OCI-LY7 (cell line): ENCODE results near the gene IL1RAPL1. TPM values are rescaled to one million over a fixed set of nuclear protein-coding genes. Genes with fewer than 3 reads are reported as not detected.

ENCODE experiments used
- BruUV-seq: library from RNA; stranded (reverse); fragments of 400-500 nt; replicated peaks from 2 replicates; lab custom pipeline; 2021; lab: Mats Ljungman, UMichigan
- CTCF ChIA-PET: fragments of 300-600 bp; sonication (Branson Sonifier 250); formaldehyde crosslinking; loops from one replicate; lab custom pipeline; 2022; ENCODE audit warnings: antibody characterized with exemption; ENCODE audit not compliant: unreplicated experiment; lab: Charles Lee
- POLR2A ChIA-PET: fragments of 300-600 bp; sonication (Branson Sonifier 250); formaldehyde crosslinking; loops from one replicate; lab custom pipeline; 2022; ENCODE audit warnings: antibody characterized with exemption; lab: Charles Lee
- DNase-seq: peaks from one replicate; pipeline ENCODE4 v3.0.0-alpha.2; 2015; ENCODE audit warnings: low spot score
- H2AFZ ChIP-seq: fragments of 200-600 bp; sonication (generic), shearing (Covaris generic); 2 replicates; pipeline ENCODE4 v1.6.1; 2014; ENCODE audit warnings: mild to moderate bottlenecking, antibody characterized with exemption, low read length, moderate library complexity
- H3K27ac ChIP-seq: fragments of 200-600 bp; sonication (generic); 2 replicates; pipeline ENCODE4 v1.5.1; 2014; ENCODE audit warnings: mixed run types, low read depth, mild to moderate bottlenecking, moderate library complexity, low read length, inconsistent platforms; ENCODE audit not compliant: poor library complexity, severe bottlenecking
- H3K36me3 ChIP-seq: fragments of 200-600 bp; sonication (generic); 2 replicates; pipeline ENCODE4 v1.6.1; 2014; ENCODE audit warnings: mild to moderate bottlenecking, antibody characterized with exemption, low read length, moderate library complexity, mixed read lengths; ENCODE audit not compliant: insufficient read depth
- H3K4me1 ChIP-seq: fragments of 200-600 bp; sonication (generic); 2 replicates; pipeline ENCODE4 v1.5.1; 2014; ENCODE audit warnings: mild to moderate bottlenecking, low read length; ENCODE audit not compliant: insufficient read depth, poor library complexity, severe bottlenecking
- H3K4me2 ChIP-seq: fragments of 200-600 bp; sonication (generic); 2 replicates; pipeline ENCODE4 v1.6.1; 2014; ENCODE audit warnings: mild to moderate bottlenecking, low read length
- H3K4me3 ChIP-seq: fragments of 200-600 bp; sonication (generic); 2 replicates; pipeline ENCODE4 v1.5.1; 2014; ENCODE audit warnings: mild to moderate bottlenecking, low read depth, low read length; ENCODE audit not compliant: poor library complexity, severe bottlenecking
- H3K79me2 ChIP-seq: fragments of 200-600 bp; sonication (generic); 2 replicates; pipeline ENCODE4 v1.6.1; 2016; ENCODE audit warnings: low read depth, mild to moderate bottlenecking, low read length, moderate library complexity, mixed read lengths; ENCODE audit not compliant: insufficient read depth
- H3K9me2 ChIP-seq: fragments of 200-600 bp; sonication (generic); 2 replicates; pipeline ENCODE4 v1.6.1; 2016; ENCODE audit warnings: mild to moderate bottlenecking, low read length, mixed read lengths; ENCODE audit not compliant: insufficient read depth
- H3K9me3 ChIP-seq: fragments of 200-600 bp; sonication (generic); 2 replicates; pipeline ENCODE4 v1.6.1; 2014; ENCODE audit warnings: mild to moderate bottlenecking, mixed run types, low read length, mixed read lengths
- H4K20me1 ChIP-seq: fragments of 200-600 bp; sonication (generic); 2 replicates; pipeline ENCODE4 v1.6.1; 2014; ENCODE audit warnings: mild to moderate bottlenecking, antibody characterized with exemption, low read length, moderate library complexity, mixed read lengths; ENCODE audit not compliant: insufficient read depth
- CTCF ChIP-seq: fragments of 200-600 bp; sonication (generic); conservative IDR thresholded peaks from 2 replicates; pipeline ENCODE4 v1.5.1; 2014; ENCODE audit warnings: mild to moderate bottlenecking, antibody characterized with exemption, low read length, moderate library complexity, mixed read lengths
- EZH2phosphoT487 ChIP-seq: fragments of 200-600 bp; sonication (generic); IDR thresholded peaks from 2 replicates; pipeline ENCODE4 v1.6.1; 2018; ENCODE audit warnings: low read depth, borderline replicate concordance, mild to moderate bottlenecking, mixed run types, antibody characterized with exemption, low read length, moderate library complexity, mixed read lengths
- intact Hi-C: fragments of 100-400 bp; cut with micrococcal nuclease; formaldehyde crosslinking; loops from one replicate; pipeline ENCODE4 v1.10.0; 2022; ENCODE audit not compliant: unreplicated experiment
- total RNA-seq, 2 experiments: library from RNA; depleted of rRNA in 1 of 2; stranded (reverse); fragments of >200 nt in 1 of 2; shearing (Covaris generic) in 1 of 2; gene quantifications; 2 replicates each; pipeline ENCODE4 v1.2.3, GENCODE V29; 2014 to 2022

The IL1RAPL1 gene
- total RNA-seq, 2 experiments from 2014 or later = not detected

GRCh38 chrX:29067351-29067750, 480.1 kb downstream of the IL1RAPL1 start:
- Histone ChIP-seq H3K79me2 (no peaks in the 10 kb centered on the region), H3K4me1 (no peaks in the 10 kb centered on the region), H4K20me1 (no peaks in the 10 kb centered on the region), H3K27ac (no peak overlapping the region), H3K4me3 (no peak overlapping the region), H3K36me3 (no peaks in the 10 kb centered on the region), H3K4me2 (no peak overlapping the region), H3K9me3 (no peaks in the 10 kb centered on the region), H2AFZ (no peak overlapping the region), H3K9me2 (no peaks in the 10 kb centered on the region)
- POLR2A ChIA-PET = interaction anchor here (0.6 kb wide), 1 partner anchor 42 kb away, joined by 4 read pairs; no protein-coding TSS in a partner anchor
- intact Hi-C loops = no loop called here
- no TSS peak for BruUV-seq
- TF ChIP-seq EZH2phosphoT487 (no peak), CTCF (no peak)
- no peak for DNase-seq
- CTCF ChIA-PET = no interaction called here

GRCh38 chrX:29071525-29072320, 484.5 kb downstream of the IL1RAPL1 start:
- H3K27ac ChIP-seq = no peak overlapping the region
- DNase-seq = no peak
- no peak overlapping the region for H2AFZ ChIP-seq
- H3K4me2 ChIP-seq = no peak overlapping the region
- ChIA-PET POLR2A (no interaction called here), CTCF (no interaction called here)
- H3K79me2 ChIP-seq = no peaks in the 10 kb centered on the region
- no peak overlapping the region for H3K4me3 ChIP-seq
- no peaks in the 10 kb centered on the region for H3K9me3 ChIP-seq
- H3K4me1 ChIP-seq = no peaks in the 10 kb centered on the region
- no peaks in the 10 kb centered on the region for H3K9me2 ChIP-seq
- no TSS peak for BruUV-seq
- no peaks in the 10 kb centered on the region for H4K20me1 ChIP-seq
- intact Hi-C loops = no loop called here
- TF ChIP-seq CTCF = no peak
- no peak for TF ChIP-seq EZH2phosphoT487
- no peaks in the 10 kb centered on the region for H3K36me3 ChIP-seq

- Histone ChIP-seq H3K4me2 (no peak overlapping the region), H3K4me3 (no peak overlapping the region), H3K9me3 (no peaks in the 10 kb centered on the region), H3K36me3 (no peaks in the 10 kb centered on the region), H3K27ac (no peak overlapping the region), H3K9me2 (no peaks in the 10 kb centered on the region), H3K79me2 (no peaks in the 10 kb centered on the region), H3K4me1 (no peaks in the 10 kb centered on the region), H2AFZ (no peak overlapping the region), H4K20me1 (no peaks in the 10 kb centered on the region)
- DNase-seq = no peak
- intact Hi-C loops = no loop called here
- BruUV-seq = no TSS peak
- ChIA-PET POLR2A (interaction anchor here (0.7 kb wide), 1 partner anchor 1283 kb away, joined by 3 read pairs; no protein-coding TSS in a partner anchor), CTCF (no interaction called here)
- TF ChIP-seq CTCF = no peak
- no peak for TF ChIP-seq EZH2phosphoT487
Observed at GRCh38 chrX:29082558-29082957, 495.3 kb downstream of the IL1RAPL1 start.
